T47D (cell line): ENCODE data around the gene SCPEP1.

Experiments
- DNase-seq, 2 experiments: peaks; one replicate each; pipeline versions ENCODE4 v3.0.0 to v3.0.0-alpha.2; 2011 to 2012; ENCODE audit warnings: low read depth in 1 of 2, low spot score in 1 of 2
- JUND ChIP-seq: IDR thresholded peaks from 2 replicates; pipeline ENCODE4 v1.6.1; 2012; ENCODE audit warnings: low read depth
- in situ Hi-C: cut with HindIII; loops from 2 replicates; pipeline ENCODE4 v1.10.0; 2016; ENCODE audit warnings: low sequenced_read_pairs, low pct_unique_long_range_greater_than_20kb

The SCPEP1 gene

DNA sequence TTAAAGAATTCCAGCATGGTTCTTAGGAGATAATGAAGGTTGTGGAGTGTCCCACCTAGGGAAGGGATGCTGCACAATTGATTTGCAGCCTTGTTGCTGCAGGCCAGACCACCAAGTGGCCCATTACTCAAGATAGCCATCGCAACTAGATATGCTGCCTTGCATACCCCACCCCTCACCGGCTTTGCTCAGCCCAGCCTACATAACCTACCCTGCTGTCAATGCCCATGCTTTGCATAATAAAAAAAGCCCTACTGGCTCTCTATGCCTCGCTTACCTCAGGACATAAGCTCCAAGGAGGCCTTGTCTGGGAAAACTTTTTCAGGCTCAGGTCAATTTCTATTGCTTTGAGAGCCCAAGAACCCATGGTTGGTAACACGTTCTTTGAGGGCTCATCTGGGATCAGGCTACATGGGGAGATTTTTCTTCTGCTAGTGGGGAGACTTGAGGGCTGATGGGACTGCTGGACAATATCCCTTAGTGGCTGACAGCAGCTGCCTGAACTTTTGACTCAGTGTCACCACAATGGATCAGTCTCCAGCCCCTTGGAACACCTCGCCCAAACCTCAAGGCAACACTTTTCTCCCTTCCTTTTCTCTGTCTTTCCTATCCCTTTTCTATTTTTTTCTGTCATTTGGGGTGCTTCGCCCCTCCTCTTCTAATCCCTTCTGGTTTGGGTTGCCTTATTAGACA lies 38.3 kb downstream of the SCPEP1 start:
- DNase-seq: no peak
- in situ Hi-C loops: no loop called here
- TF ChIP-seq JUND: no peak

DNA sequence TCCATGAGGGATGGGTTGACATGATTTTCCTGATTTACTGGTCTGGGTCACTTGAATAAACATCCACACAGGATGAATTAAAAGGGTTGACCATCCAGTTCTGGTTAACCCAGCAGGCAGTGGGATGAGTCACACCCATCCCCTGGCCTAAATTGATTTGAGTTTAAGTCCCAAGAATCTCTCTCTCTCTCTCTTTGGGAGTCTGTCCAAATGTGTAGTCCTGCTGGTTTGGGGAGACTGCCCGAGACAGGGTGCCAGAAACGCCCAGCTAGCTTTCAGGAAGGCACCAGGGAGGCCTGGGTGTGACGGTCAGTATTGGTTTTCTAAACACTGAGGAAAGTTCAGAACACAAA lies 38.8 kb downstream of the SCPEP1 start:
- DNase-seq: peak in 1 of 2 experiments; percentile 83
- in situ Hi-C loops: no loop called here
- TF ChIP-seq JUND: no peak

DNA sequence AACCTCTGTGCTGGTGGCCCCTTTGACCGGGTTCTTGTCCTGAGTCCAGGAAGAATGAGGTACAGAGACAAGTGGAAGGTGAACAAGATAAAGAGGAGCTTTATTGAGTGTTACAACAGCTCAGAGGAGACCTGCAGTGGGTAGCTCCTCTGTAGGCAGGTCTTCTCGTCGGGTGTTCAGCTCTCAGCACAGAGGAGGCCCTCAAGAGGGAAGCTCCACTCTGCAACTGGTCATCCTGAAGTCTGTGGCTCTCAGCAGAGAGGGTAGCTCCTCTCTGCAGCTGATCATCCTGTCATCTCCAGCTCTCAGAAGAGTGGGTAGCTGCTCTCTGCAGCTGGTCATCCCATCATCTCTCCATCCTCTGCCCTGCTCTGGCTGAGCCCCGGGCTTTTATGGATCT lies 39.7 kb downstream of the SCPEP1 start:
- no peak for DNase-seq
- in situ Hi-C loops: no loop called here
- no peak for TF ChIP-seq JUND

DNA sequence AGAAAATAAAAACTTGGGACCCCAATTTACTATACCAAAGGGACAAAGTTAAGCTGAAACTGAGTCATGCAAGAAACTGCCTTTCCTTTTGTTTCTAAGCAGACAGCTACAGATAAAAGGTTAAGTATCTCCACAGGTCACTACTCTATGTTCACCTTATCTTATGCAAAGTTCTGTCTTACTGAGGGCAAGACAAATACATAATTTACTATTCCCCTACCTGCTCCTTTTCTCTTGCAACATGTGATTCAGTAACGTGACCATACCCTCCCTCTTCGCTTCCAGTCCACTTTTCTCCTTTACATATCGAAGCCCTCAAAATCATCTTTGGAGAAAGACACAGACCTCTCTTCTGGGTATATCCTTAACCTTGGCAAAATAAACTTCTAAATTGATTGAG lies 42.3 kb downstream of the SCPEP1 start:
- TF ChIP-seq JUND: no peak
- in situ Hi-C loops: no loop called here
- DNase-seq: no peak

DNA sequence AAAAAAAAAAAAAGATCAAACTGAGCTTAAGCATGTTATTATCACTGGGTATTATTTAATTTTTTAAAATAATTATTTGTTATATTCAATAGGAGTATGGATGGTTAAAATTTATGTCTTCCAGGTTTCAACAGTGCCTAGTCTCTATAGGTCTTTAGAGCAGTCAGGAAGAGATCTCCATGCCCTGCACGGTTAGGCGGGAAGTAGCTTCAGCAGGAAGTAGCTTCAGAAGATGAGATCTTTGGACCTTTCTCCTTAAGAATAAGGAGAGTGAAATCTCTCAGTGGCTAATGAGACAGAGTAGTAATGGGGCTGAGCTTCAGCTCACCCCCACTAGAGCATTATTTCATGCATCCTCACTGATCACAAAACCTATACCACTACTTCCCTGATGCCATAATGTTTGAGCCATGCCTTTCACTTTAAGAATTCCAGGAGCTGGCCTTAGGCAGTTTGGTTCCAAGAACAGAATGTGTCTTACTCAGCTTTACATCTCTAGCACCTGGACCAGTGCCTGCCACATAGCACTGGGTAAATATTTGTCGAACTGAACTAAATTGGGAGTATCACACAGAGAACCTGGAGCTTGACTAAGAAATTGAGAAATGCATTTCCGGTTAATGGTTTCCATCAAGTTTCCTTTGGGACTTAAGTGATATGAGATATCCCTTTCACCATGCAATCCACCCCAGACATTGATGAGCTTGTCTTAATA lies 43.5 kb downstream of the SCPEP1 start:
- TF ChIP-seq JUND: no peak

DNA sequence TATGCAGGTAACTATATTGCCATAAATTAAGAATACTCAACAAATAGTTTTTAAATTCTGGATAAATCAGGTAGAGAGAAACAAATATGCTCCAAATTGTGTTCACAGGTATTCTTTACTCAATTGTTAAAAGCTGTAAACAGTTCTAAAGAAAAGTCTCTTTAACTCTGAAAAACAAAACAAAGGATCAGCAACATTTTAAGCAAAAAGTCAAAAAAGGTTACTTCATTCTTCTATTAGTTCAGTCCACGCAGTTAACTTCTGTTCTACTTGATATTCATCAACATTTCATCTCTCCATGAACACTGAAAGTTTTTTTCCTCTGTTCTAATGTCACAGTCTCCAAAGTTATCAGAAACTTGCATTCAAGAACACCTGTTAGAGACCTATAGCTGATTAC lies 47.9 kb downstream of the SCPEP1 start:
- no peak for DNase-seq
- in situ Hi-C loops: no loop called here
- TF ChIP-seq JUND: no peak

More for the DNA sequence above, 43.5 kb downstream of the SCPEP1 start:
- DNase-seq: peak in 1 of 2 experiments; percentile 94
- in situ Hi-C loops: no loop called here

DNA sequence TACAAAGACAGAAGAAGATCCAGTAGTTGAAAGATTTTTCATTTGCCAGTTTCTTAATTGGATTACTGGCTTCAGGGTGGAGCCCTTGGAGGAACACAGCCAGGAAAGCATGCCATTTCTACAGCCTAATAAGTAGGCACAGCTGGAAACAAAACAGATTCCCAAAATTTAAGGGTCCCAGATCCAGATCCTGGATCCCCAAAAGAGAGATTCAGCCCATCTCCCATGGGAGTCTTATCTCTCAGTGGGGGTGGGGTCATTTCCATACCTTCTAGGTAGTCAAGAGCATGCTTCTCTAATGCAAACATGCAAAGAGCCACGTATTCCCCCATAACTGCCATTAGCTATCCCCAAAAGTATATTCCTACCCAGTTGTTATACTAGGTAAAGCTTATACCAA lies 49.9 kb downstream of the SCPEP1 start:
- no peak for TF ChIP-seq JUND
- no peak for DNase-seq
- in situ Hi-C loops: no loop called here

DNA sequence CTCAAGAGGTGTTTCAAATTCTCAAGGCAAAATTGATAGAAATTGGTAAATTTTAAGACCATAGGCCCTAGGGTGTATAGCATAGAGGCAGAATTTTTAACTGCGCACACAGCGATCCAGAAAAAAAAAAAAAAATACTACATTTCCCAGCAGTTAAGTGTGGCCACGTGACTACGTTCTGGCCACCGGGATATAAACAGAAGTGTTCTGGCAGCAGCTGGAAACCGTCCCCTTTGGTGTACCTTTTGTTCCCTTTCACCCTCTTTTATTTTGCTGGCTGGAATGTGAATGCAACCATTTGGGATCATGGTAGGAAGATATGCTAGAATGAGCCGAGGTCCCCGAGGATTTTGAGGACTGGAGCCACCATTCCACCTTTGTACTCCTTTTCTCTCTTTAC lies 54.4 kb downstream of the SCPEP1 start:
- no peak for TF ChIP-seq JUND
- in situ Hi-C loops: no loop called here
- DNase-seq: no peak

DNA sequence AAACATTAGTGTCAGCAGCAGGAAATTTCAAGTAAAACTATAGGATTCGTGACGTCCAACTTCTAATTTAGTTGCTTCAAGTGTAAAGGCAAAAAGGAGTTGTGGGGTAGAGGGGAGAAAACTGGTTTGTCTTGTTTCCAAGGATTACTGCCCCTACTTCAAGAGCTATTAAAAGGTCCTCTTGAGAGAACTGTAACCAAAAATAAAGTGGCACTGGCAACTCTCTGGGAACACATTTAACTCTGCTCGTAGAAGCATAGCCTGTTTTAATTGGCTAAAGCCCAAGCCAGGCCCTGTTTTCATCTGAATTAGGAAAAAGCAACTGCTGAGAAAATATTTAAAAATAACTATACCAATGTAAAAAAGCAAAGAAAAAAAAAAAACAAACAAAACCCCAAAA lies 55.4 kb downstream of the SCPEP1 start:
- peak in 1 of 2 experiments; percentile 53 for DNase-seq
- in situ Hi-C loops: no loop called here

DNA sequence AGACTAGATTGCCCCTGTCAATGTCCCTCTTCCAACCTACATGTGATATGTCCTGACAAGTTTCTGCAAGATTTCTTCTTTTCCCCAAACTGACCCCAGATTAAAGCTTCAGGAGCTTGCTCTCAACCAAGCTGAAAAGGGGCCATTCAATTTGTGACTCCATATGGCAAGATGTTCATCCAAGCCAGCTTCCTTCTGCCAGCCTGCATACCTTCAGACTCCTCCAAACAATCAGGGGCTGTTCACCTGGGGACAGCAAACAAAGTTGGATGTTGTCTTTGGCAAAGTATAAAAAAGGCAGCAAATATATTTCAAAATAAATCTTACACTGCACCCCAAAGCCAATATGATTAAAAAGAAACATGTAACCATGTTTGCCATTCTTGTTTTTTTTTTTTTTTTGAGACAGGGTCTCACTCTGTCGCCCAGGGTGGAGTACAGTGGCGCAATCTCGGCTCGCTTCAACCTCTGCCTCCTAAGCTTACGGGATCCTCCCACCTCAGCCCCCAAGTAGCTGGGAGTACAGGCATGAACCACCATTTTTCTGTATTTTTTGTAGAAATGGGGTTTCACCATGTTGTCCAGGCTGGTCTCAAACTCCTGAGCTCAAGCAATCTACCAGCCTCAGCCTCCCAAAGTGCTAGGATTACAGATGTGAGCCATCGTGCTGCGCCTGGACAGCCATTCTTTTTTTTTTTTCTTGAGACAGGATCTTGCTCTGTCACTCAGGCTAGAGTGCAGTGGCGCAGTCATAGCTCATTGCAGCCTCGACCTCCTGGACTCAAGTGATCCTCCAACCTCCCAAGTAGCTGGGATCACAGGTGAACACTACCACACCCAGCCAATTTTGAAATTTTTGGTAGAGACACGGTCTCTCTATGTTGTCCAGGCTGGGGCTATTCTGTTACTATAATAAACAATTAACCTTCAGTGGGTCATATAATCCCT lies 57.1 kb downstream of the SCPEP1 start:
- in situ Hi-C loops: no loop called here
- DNase-seq: peak in 1 of 2 experiments; percentile 63
- TF ChIP-seq JUND: no peak

More for the DNA sequence above, 55.4 kb downstream of the SCPEP1 start:
- no peak for TF ChIP-seq JUND

DNA sequence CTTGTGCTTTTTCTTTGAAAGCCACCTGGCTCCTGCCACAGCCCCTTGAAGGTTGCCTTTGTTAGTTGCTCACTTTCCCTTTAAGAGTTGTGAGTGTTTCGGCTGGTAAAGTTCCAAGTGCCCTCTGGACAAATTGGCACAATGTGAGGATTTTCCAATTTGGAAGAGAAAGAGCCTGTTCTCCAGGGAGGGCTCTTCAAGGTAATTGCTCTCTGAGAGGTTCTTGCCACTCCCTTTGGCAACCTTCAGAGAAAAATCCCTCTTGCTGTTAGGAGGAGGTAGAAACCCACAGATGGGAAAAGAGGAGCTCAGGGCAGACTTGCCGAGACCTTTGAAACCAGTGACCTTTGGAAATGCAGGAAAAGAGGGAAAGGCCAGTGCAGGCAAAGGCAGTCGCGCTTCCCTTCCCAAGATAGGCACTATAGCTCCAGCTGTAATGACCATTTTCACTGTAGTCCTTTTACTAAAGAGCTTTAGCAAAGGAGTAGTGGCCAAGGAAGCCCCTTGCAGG lies 58.1 kb downstream of the SCPEP1 start:
- in situ Hi-C loops: no loop called here
- DNase-seq: peak in 1 of 2 experiments; percentile 91
- no peak for TF ChIP-seq JUND

DNA sequence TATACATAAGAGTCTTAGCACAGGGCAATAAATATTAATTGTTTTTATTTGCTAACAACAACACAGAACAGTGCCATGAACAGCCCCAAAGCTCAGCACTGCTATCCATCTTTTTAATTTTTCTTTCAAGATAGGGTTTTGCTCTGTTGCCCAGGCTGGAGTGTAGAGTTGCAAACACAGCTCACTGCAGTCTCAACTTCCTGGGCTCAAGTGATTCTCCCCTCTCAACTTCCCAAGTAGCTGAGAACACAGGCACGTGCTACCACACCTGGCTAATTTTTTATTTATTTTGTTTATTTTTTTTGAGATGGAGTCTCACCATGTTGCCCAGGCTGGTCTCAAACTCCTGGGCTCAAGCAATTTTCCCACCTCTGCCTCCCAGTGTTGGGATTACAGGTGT lies 59.5 kb downstream of the SCPEP1 start:
- TF ChIP-seq JUND: no peak
- in situ Hi-C loops: no loop called here
- DNase-seq: no peak

DNA sequence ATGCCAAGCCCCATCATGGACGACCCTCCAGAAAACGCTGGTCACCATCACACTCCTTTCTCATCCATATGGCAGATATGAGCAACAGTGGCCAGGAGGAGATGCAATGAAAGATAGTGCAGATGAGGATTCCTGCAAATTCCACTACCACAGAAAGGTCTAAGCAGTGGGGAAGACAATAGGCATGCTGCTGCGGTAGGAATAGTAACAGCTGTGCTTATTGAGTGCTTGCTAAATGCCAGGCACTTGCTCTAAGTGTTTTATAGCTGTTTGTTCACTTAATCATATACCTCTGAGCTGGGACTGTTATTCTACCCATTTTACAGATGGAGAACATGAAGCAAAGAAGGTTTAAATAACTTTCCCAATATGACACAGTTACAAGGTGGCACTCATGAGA lies 60.6 kb downstream of the SCPEP1 start:
- in situ Hi-C loops: no loop called here
- no peak for TF ChIP-seq JUND
- DNase-seq: no peak
